GM21367 (cell line): Measurements from ENCODE around the gene FGF18.

Experiments used
- ATAC-seq: cut with Tn5 transposase; IDR thresholded peaks from one replicate; pipeline ENCODE4 v1.9.1; 2021; ENCODE audit not compliant: unreplicated experiment

Gene FGF18

GRCh38 chr5:171421331-171422262, 2.1 kb downstream of the FGF18 start:
- no peak for ATAC-seq

DNA sequence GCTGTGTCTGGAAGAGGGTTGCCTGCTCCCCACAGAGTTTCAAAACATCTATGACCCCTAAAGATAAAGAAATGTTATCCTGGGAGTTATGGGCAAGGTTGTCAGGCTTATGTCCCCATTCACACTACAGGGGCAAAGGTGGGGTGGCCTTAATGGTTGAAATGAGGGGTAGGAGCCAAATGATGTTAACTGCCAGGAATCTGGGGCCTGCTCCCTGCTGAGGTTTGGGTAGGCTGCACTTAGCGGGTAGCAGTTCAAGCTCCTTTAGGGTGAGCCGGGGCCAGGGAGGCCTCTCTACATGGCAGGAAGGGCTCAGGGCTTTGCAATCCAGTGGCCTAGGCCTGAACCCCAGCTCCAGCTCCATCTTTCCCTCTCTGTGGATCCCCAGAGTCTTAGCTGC, 3.0 kb downstream of the FGF18 start:
- no peak for ATAC-seq

DNA sequence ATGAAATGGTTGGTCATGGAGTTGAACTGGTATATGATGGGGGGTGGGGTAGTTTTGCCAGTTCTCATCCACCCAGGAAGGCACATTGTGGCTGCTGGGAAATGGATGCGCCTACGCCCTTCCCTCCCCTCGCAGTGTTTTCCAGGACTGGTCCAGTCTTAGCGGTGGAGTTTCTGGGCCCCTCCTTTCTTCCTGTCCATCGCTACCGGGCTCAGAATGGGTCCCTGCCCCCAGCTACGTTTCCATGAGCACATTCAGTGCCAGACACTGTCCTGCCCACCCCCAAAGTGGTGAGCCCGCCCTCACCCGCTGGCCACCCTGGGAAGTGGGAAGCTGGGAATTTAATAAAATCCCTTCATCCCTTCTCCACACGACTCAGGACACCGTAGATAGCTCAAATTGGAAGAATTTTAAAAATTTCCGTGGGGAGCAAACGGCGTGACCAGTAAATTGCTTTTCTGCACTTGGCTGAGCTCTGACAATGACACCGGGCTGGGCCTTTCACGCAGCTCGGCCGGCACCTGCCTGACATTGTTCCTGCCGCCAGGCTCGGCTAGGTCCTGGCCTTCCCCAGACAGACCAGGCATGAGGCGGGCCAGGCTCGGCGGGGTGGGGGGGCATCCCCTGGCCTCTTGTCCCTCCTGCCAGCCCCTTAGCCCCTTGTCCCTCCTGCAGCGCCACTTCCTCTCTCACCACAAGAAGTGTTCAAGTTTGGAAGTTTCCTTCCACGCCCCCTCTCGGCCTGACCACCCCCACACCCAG, 3.6 kb downstream of the FGF18 start:
- no peak for ATAC-seq

- ATAC-seq: no peak
Observed at GRCh38 chr5:171424726-171425125, 5.3 kb downstream of the FGF18 start.

- ATAC-seq: no peak
Observed at GRCh38 chr5:171425596-171426244, 6.3 kb downstream of the FGF18 start.

DNA sequence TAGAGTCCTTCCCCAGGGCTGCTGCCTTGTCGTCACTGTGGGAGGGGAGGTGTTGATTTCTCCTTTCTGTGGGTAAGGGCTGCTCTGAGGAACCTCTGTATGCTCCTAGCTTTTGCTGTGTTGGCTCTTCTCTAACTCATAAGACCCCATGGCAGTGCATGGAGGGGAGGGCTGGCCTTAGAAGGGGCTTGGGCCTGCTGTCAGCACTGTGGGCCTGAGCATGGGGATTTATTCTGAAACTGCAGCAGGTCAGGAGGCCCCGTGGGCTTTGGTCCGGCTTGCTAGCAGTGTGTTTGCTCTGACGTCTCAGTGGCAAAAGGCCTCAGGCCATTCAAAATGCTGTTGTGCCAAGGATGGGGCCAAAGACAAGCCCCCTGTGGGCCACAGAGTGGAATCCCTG, 6.8 kb downstream of the FGF18 start:
- ATAC-seq: no peak

GRCh38 chr5:171426680-171427079, 7.2 kb downstream of the FGF18 start:
- ATAC-seq: no peak

DNA sequence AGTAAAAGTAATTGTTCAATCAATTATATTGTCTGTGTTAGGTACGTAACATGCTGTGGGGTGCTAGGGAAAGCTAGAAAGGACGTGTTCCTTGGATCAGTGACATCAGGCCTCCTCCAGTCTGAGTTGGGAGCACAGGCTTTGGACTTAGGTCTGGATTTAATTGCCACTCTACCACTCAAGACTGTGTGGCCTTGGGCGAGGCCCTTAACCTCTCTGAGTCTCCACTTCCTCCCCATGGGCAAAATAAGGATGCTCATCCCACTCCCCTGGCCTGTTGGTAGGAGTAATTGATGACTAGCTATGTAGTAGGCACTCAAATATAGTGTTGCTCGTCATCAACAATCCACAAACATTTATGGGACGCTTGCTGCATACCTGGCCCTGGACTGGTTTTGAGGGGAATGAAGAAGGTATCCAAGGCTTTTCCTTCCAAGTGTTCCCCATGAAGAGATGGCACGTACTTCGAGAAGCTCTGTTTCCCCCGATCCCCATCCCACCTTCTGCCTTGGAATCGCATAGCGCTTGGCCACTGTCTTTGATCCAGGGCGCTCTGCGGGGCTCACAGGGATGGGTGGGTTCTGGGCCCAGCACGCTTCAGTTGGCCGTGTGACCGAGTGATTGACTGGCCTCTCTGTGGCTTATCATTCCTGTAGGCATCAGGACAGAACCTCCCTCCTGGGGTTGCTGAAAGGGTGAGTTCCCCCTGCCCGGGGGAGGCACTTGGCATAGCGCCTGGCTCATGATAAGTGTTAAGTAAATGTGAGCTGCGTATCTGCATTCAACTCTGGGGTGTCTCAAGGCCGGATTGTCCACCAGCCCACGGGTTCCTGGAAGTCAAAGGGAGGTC, 8.1 kb downstream of the FGF18 start:
- ATAC-seq: no peak

- no peak for ATAC-seq
Observed at GRCh38 chr5:171428168-171428696, 8.8 kb downstream of the FGF18 start.

GRCh38 chr5:171428809-171429542, 9.5 kb downstream of the FGF18 start:
- no peak for ATAC-seq

- no peak for ATAC-seq
Observed at GRCh38 chr5:171429543-171429910, 10.1 kb downstream of the FGF18 start.

GRCh38 chr5:171431251-171431777, 11.9 kb downstream of the FGF18 start:
- ATAC-seq: no peak

DNA sequence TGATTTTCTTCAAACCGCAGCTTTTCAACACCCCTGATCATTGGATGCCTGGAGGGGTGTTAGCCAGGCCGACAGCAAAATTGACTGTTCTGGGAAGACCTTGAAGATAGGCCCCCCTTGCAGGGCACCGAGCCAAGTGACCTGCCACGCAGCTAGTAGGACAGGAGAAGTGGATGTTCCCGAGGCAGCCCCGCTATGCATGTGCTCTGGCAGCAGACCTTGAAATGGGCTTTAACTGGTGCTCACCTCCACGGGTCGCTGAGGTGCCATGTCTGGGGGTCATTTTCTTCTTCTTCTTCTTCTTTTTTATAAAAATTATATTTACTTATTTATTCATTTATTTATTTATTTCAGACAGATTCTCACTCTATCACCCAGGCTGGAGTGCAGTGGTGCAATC, 12.6 kb downstream of the FGF18 start:
- no peak for ATAC-seq

- no peak for ATAC-seq
Observed at GRCh38 chr5:171432583-171433351, 13.3 kb downstream of the FGF18 start.

GRCh38 chr5:171433352-171433698, 13.9 kb downstream of the FGF18 start:
- no peak for ATAC-seq

GRCh38 chr5:171433982-171434676, 14.7 kb downstream of the FGF18 start:
- no peak for ATAC-seq

GRCh38 chr5:171434874-171435273, 15.4 kb downstream of the FGF18 start:
- no peak for ATAC-seq

DNA sequence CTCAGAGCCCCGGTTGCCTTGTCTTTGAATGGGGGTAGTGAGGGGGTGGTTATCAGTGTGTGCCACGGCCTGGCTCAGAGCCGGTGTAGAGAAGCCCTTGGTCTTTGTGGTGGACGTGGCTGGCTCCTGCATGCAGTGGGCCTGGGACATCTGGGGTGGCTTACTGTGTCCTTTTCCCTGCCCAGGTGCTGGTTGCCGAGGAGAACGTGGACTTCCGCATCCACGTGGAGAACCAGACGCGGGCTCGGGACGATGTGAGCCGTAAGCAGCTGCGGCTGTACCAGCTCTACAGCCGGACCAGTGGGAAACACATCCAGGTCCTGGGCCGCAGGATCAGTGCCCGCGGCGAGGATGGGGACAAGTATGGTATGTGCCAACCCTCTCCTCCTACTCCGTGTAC, 16.5 kb downstream of the FGF18 start:
- no peak for ATAC-seq
